Measurements from ENCODE around the gene AK6.

- TF ChIP-seq POLR2A (IDR thresholded peaks at IDR 0.05) (no peak), CTCF (IDR thresholded peaks at IDR 0.05) (no peak), POLR2AphosphoS5 (IDR thresholded peaks at IDR 0.05) (no peak), EP300 (IDR thresholded peaks at IDR 0.05) (no peak)
Measured at GRCh38 chr5:69305512-69305911, 63.8 kb downstream of the AK6 start.

All from sigmoid colon (tissue), 4 donors.